ENCODE data around the gene SVOPL.

Gene SVOPL

DNA sequence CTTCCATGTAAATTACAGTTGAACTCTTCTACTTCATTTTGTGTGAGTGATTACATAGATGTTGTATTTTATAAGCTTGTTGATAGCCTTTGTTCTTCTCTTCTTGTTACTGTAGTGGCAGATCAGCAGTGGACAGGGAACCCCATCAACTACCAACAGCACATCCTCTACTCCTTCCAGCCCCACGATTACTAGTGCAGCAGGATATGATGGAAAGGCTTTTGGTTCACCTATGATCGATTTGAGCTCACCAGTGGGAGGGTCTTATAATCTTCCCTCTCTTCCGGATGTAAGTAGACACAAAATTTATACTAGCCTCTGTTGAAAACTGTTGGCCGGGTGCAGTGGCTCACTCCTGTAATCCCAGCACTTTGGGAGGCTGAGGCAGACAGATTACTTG lies 130.4 kb downstream of the SVOPL start:
- peaks cover 4% of the 10 kb centered on the region; the same call in 1 of the 2 replicates for H3K36me3 ChIP-seq (replicated peaks; ENCODE audit: insufficient read depth, low read length)
- DNase-seq = no peak
- H3F3A ChIP-seq (ENCODE audit: insufficient read depth, low read length) = no peaks in the 10 kb centered on the region
- TF ChIP-seq, protein P1, sequence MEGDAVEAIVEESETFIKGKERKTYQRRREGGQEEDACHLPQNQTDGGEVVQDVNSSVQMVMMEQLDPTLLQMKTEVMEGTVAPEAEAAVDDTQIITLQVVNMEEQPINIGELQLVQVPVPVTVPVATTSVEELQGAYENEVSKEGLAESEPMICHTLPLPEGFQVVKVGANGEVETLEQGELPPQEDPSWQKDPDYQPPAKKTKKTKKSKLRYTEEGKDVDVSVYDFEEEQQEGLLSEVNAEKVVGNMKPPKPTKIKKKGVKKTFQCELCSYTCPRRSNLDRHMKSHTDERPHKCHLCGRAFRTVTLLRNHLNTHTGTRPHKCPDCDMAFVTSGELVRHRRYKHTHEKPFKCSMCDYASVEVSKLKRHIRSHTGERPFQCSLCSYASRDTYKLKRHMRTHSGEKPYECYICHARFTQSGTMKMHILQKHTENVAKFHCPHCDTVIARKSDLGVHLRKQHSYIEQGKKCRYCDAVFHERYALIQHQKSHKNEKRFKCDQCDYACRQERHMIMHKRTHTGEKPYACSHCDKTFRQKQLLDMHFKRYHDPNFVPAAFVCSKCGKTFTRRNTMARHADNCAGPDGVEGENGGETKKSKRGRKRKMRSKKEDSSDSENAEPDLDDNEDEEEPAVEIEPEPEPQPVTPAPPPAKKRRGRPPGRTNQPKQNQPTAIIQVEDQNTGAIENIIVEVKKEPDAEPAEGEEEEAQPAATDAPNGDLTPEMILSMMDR (IDR thresholded peaks at IDR 0.05; ENCODE audit: low read length) = no peak
- no peak for TF ChIP-seq EZH2phosphoT487 (IDR thresholded peaks at IDR 0.05; ENCODE audit: low read length)
- no peak for TF ChIP-seq EZH2 (optimal IDR thresholded peaks at IDR 0.05; ENCODE audit: low read depth, low read length)
- H3K9ac ChIP-seq (ENCODE audit: low read length) = no peak overlapping the region
- no peaks in the 10 kb centered on the region for H3K9me2 ChIP-seq (replicated peaks; ENCODE audit: insufficient read depth, low read length)
- no peaks in the 10 kb centered on the region for H4K20me1 ChIP-seq (ENCODE audit: insufficient read depth, low read length)
- H3K79me2 ChIP-seq (ENCODE audit: low read length) = no peaks in the 10 kb centered on the region
- no peak overlapping the region for H3K27ac ChIP-seq (ENCODE audit: low read length)
- H3K27me3 ChIP-seq (replicated peaks; ENCODE audit: insufficient read depth, low read length) = no peaks in the 10 kb centered on the region
- H3K4me3 ChIP-seq (ENCODE audit: low read length) = no peak overlapping the region
- H3K4me1 ChIP-seq (ENCODE audit: low read length) = no peaks in the 10 kb centered on the region
- H3K9me3 ChIP-seq (replicated peaks; ENCODE audit: insufficient read depth, low read length) = no peaks in the 10 kb centered on the region
- H3K4me2 ChIP-seq (ENCODE audit: low read depth, low read length) = no peak overlapping the region
- H2AFZ ChIP-seq (ENCODE audit: low read length) = no peak overlapping the region

DNA sequence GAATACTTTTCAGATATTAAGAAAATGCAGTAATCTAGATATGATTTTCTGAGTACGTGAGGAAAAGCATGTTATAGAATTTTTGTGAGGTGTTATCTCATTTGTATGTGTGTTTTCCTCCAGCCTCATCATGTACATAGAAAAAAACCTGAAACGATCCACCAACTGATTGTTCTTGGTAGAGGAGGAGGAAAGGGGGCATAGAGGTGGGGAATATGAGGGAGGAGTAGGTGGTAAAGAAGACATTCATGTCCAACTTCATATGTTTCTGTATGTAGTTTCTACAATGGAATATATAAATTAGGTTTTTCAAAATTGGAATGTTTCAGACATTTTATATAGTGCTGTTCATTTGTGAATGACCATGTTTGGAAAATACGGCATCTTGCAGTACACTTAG lies 131.7 kb downstream of the SVOPL start:
- peaks cover 12% of the 10 kb centered on the region for H3K36me3 ChIP-seq (replicated peaks; ENCODE audit: insufficient read depth, low read length)
- no peaks in the 10 kb centered on the region for H4K20me1 ChIP-seq (ENCODE audit: insufficient read depth, low read length)

DNA sequence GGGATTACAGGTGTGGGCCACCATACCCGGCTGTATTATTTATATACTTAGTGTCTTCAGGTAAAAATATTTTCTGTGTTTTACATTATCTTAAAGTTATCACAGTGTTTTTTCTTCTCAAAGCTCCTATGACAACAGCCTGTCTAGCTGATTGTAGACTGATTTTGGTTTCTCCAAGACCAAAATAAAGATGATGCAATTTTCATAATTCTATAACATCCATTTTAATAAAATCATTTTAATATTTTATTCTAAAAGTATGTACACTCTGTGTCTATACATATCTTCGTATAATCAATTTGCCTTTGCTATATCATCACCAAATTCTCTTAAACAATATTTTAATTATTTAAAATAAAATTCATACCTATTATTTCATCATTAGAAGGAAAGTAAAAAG lies 132.5 kb downstream of the SVOPL start:
- no peak for DNase-seq
- H3K36me3 ChIP-seq (replicated peaks; ENCODE audit: insufficient read depth, low read length) = peaks cover 18% of the 10 kb centered on the region

More for the DNA sequence above, 131.7 kb downstream of the SVOPL start:
- Histone ChIP-seq H3K9ac (ENCODE audit: low read length) (no peak overlapping the region), H3K4me1 (ENCODE audit: low read length) (no peaks in the 10 kb centered on the region), H3K4me2 (ENCODE audit: low read depth, low read length) (no peak overlapping the region), H3K79me2 (ENCODE audit: low read length) (no peaks in the 10 kb centered on the region), H3K27me3 (replicated peaks; ENCODE audit: insufficient read depth, low read length) (no peaks in the 10 kb centered on the region), H3K27ac (ENCODE audit: low read length) (no peak overlapping the region), H3K4me3 (ENCODE audit: low read length) (no peak overlapping the region), H3K9me2 (replicated peaks; ENCODE audit: insufficient read depth, low read length) (no peaks in the 10 kb centered on the region), H2AFZ (ENCODE audit: low read length) (no peak overlapping the region), H3K9me3 (replicated peaks; ENCODE audit: insufficient read depth, low read length) (no peaks in the 10 kb centered on the region), H3F3A (ENCODE audit: insufficient read depth, low read length) (no peaks in the 10 kb centered on the region)
- TF ChIP-seq, protein P1 (IDR thresholded peaks at IDR 0.05; ENCODE audit: low read length) = no peak
- TF ChIP-seq EZH2phosphoT487 (IDR thresholded peaks at IDR 0.05; ENCODE audit: low read length) (no peak), EZH2 (optimal IDR thresholded peaks at IDR 0.05; ENCODE audit: low read depth, low read length) (no peak)
- DNase-seq = no peak

More for the DNA sequence above, 132.5 kb downstream of the SVOPL start:
- Histone ChIP-seq H3K27ac (ENCODE audit: low read length) (no peak overlapping the region), H4K20me1 (ENCODE audit: insufficient read depth, low read length) (no peaks in the 10 kb centered on the region), H3K9ac (ENCODE audit: low read length) (no peak overlapping the region), H3K79me2 (ENCODE audit: low read length) (no peaks in the 10 kb centered on the region), H3K27me3 (replicated peaks; ENCODE audit: insufficient read depth, low read length) (no peaks in the 10 kb centered on the region), H2AFZ (ENCODE audit: low read length) (no peak overlapping the region), H3K9me2 (replicated peaks; ENCODE audit: insufficient read depth, low read length) (no peaks in the 10 kb centered on the region), H3K4me3 (ENCODE audit: low read length) (no peak overlapping the region), H3K4me2 (ENCODE audit: low read depth, low read length) (no peak overlapping the region), H3K9me3 (replicated peaks; ENCODE audit: insufficient read depth, low read length) (no peaks in the 10 kb centered on the region), H3K4me1 (ENCODE audit: low read length) (no peaks in the 10 kb centered on the region), H3F3A (ENCODE audit: insufficient read depth, low read length) (no peaks in the 10 kb centered on the region)
- TF ChIP-seq, protein P1 (IDR thresholded peaks at IDR 0.05; ENCODE audit: low read length) = no peak
- TF ChIP-seq EZH2 (optimal IDR thresholded peaks at IDR 0.05; ENCODE audit: low read depth, low read length) = no peak
- TF ChIP-seq EZH2phosphoT487 (IDR thresholded peaks at IDR 0.05; ENCODE audit: low read length) = no peak

Measured in MM.1S (cell line).